CD14-positive monocyte (primary cell): ENCODE data around the gene ACP1. TPM values are rescaled to one million over a fixed set of nuclear protein-coding genes. Genes with fewer than 3 reads are reported as not detected.

Source experiments
- DNase-seq, 3 donors: peaks; one replicate each; pipeline ENCODE4 v3.0.0-alpha.2; 2011 to 2022
- H2AFZ ChIP-seq: 2 replicates; pipeline ENCODE4 v1.6.0; 2012; ENCODE audit warnings: mild to moderate bottlenecking, low read depth, low read length, inconsistent platforms; ENCODE audit not compliant: insufficient read depth, poor library complexity, severe bottlenecking
- H3K27ac ChIP-seq, 2 donors: 1 replicate in 1 of 2; 2 replicates in 1 of 2; pipeline ENCODE4 v1.5.1; 2012 to 2013; ENCODE audit warnings: low read length in 2 of 2, control low read depth in 1 of 2, inconsistent platforms in 1 of 2, low read depth in 1 of 2, mild to moderate bottlenecking in 1 of 2
- H3K27me3 ChIP-seq, 2 donors: one replicate each; pipeline versions ENCODE4 v1.6.0 to v1.6.1; 2011 to 2013; ENCODE audit warnings: low read length in 2 of 2; ENCODE audit not compliant: control insufficient read depth in 2 of 2, insufficient read depth in 2 of 2
- H3K36me3 ChIP-seq, 2 donors: replicated peaks in 1 of 2; 1 replicate in 1 of 2; 2 replicates in 1 of 2; pipeline versions ENCODE4 v1.5.1 to v1.6.1; 2012 to 2013; ENCODE audit warnings: low read length in 2 of 2, control low read depth in 1 of 2, inconsistent platforms in 1 of 2, mild to moderate bottlenecking in 1 of 2; ENCODE audit not compliant: insufficient read depth in 2 of 2, control insufficient read depth in 1 of 2
- H3K4me1 ChIP-seq, 2 donors: 1 replicate in 1 of 2; 2 replicates in 1 of 2; pipeline versions ENCODE4 v1.5.1 to v1.6.1; 2012 to 2013; ENCODE audit warnings: low read length in 2 of 2, control low read depth in 1 of 2, inconsistent platforms in 1 of 2, mild to moderate bottlenecking in 1 of 2, moderate library complexity in 1 of 2; ENCODE audit not compliant: insufficient read depth in 2 of 2, control insufficient read depth in 1 of 2
- H3K4me2 ChIP-seq: replicated peaks from 2 replicates; pipeline ENCODE3; 2012; ENCODE audit warnings: low read length, moderate library complexity, mild to moderate bottlenecking; ENCODE audit not compliant: poor library complexity, severe bottlenecking; ENCODE audit errors: extremely low read depth
- H3K4me3 ChIP-seq, 3 experiments: fragments of 200-600 bp in 1 of 3; sonication (generic) in 1 of 3; replicated peaks in 1 of 3; 1 replicate in 2 of 3; 2 replicates in 1 of 3; pipeline ENCODE4 v1.5.1; 2011 to 2013; ENCODE audit warnings: low read length in 3 of 3, mild to moderate bottlenecking in 3 of 3, control low read depth in 2 of 3, low read depth in 2 of 3, inconsistent platforms in 1 of 3, moderate library complexity in 1 of 3
- H3K79me2 ChIP-seq: 2 replicates; pipeline ENCODE4 v1.6.0; 2012; ENCODE audit warnings: mild to moderate bottlenecking, control low read depth, inconsistent platforms, low read length, moderate library complexity; ENCODE audit not compliant: insufficient read depth
- H3K9ac ChIP-seq: 2 replicates; pipeline ENCODE4 v1.6.0; 2017; ENCODE audit warnings: low read length, mild to moderate bottlenecking; ENCODE audit not compliant: insufficient read depth, poor library complexity, severe bottlenecking
- H3K9me3 ChIP-seq, 2 donors: replicated peaks in 1 of 2; 1 replicate in 1 of 2; 2 replicates in 1 of 2; pipeline versions ENCODE4 v1.5.1 to v1.6.1; 2012 to 2013; ENCODE audit warnings: low read length in 2 of 2, control low read depth in 1 of 2; ENCODE audit not compliant: control insufficient read depth in 1 of 2, insufficient read depth in 1 of 2
- H4K20me1 ChIP-seq: 2 replicates; pipeline ENCODE4 v1.6.0; 2012; ENCODE audit warnings: mild to moderate bottlenecking, low read length, control low read depth, moderate library complexity; ENCODE audit not compliant: insufficient read depth
- H3K27ac Mint-ChIP-seq, 7 donors: one replicate each; pipeline ENCODE4 v1.8.0; 2020; ENCODE audit warnings: mild to moderate bottlenecking in 7 of 7, mixed read lengths in 7 of 7, moderate library complexity in 6 of 7, inconsistent platforms in 2 of 7
- H3K27me3 Mint-ChIP-seq, 3 donors: one replicate each; pipeline ENCODE4 v1.8.0; 2021 to 2022; ENCODE audit warnings: low read depth in 3 of 3, mild to moderate bottlenecking in 3 of 3, mixed read lengths in 3 of 3, moderate library complexity in 3 of 3, inconsistent platforms in 1 of 3
- H3K36me3 Mint-ChIP-seq, 2 donors: one replicate each; pipeline ENCODE4 v1.8.0; 2020; ENCODE audit warnings: mixed read lengths in 2 of 2, inconsistent platforms in 1 of 2, mild to moderate bottlenecking in 1 of 2
- H3K4me1 Mint-ChIP-seq: one replicate; pipeline ENCODE4 v1.8.0; 2020; ENCODE audit warnings: mild to moderate bottlenecking, mixed read lengths
- H3K4me3 Mint-ChIP-seq, 2 donors: one replicate each; pipeline ENCODE4 v1.8.0; 2020; ENCODE audit warnings: mild to moderate bottlenecking in 2 of 2, mixed read lengths in 2 of 2, moderate library complexity in 1 of 2
- H3K9me3 Mint-ChIP-seq, 7 donors: one replicate each; pipeline ENCODE4 v1.8.0; 2020 to 2022; ENCODE audit warnings: mixed read lengths in 7 of 7, mild to moderate bottlenecking in 6 of 7, moderate library complexity in 6 of 7, inconsistent platforms in 2 of 7
- WGBS: methylation state at CpG from one replicate; pipeline ENCODE4 v1.1.5; 2013; ENCODE audit warnings: missing lambda C conversion rate; ENCODE audit not compliant: insufficient coverage; 5-methylcytosine and 5-hydroxymethylcytosine counted together
- intact Hi-C, 2 donors: fragments of 100-400 bp; cut with micrococcal nuclease; formaldehyde crosslinking; loops; one replicate each; pipeline versions ENCODE4 v1.15.0 to v1.15.1; 2023
- polyA plus RNA-seq, 3 donors: library from polyadenylated mRNA; depleted of rRNA in 1 of 3; unstranded in 2 of 3; stranded (reverse) in 1 of 3; fragments of 300-500 nt in 2 of 3; fragments of >200 nt in 1 of 3; fragmentation: Illumina TruSeq in 2 of 3; gene quantifications; 1 replicate in 2 of 3; 2 replicates in 1 of 3; pipeline ENCODE4 v1.2.3, GENCODE V29; 2012 to 2021
- TF ChIP-seq, protein P1 (sequence below): fragments of 200-600 bp; IDR thresholded peaks from one replicate; pipeline ENCODE4 v1.8.0; 2022; ENCODE audit warnings: antibody characterized with exemption, mild to moderate bottlenecking

ACP1 gene
- polyA plus RNA-seq, 3 donors: 51.8 to 77.0 (median 73.2) TPM

- Mint-ChIP-seq H3K9me3 (peaks cover 0 to 4% (median 0%) of the 10 kb centered on the region in 7 donors), H3K4me3 (no peak overlapping the region), H3K36me3 (peaks cover 35 to 38% of the 10 kb centered on the region in 2 donors), H3K27ac (no peak overlapping the region), H3K4me1 (no peaks in the 10 kb centered on the region), H3K27me3 (peaks cover 21 to 39% (median 22%) of the 10 kb centered on the region in 3 donors)
- no peaks in the 10 kb centered on the region for H3K79me2 ChIP-seq
- no peak overlapping the region for H2AFZ ChIP-seq
- TF ChIP-seq, protein P1, sequence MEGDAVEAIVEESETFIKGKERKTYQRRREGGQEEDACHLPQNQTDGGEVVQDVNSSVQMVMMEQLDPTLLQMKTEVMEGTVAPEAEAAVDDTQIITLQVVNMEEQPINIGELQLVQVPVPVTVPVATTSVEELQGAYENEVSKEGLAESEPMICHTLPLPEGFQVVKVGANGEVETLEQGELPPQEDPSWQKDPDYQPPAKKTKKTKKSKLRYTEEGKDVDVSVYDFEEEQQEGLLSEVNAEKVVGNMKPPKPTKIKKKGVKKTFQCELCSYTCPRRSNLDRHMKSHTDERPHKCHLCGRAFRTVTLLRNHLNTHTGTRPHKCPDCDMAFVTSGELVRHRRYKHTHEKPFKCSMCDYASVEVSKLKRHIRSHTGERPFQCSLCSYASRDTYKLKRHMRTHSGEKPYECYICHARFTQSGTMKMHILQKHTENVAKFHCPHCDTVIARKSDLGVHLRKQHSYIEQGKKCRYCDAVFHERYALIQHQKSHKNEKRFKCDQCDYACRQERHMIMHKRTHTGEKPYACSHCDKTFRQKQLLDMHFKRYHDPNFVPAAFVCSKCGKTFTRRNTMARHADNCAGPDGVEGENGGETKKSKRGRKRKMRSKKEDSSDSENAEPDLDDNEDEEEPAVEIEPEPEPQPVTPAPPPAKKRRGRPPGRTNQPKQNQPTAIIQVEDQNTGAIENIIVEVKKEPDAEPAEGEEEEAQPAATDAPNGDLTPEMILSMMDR: no peak
- no peak overlapping the region for H3K4me2 ChIP-seq
- no peak overlapping the region for H3K4me3 ChIP-seq
- H4K20me1 ChIP-seq: no peaks in the 10 kb centered on the region
- intact Hi-C loops: no loop called here
- peaks cover 21 to 32% of the 10 kb centered on the region in 2 donors for H3K27me3 ChIP-seq
- no CpG with 5 or more reads among the region's 4 CpGs for WGBS
- no peak overlapping the region for H3K27ac ChIP-seq
- no peak for DNase-seq
- peaks cover 0 to 2% of the 10 kb centered on the region in 2 donors for H3K4me1 ChIP-seq
- H3K9ac ChIP-seq: no peak overlapping the region
- H3K9me3 ChIP-seq: peaks cover 0 to 9% of the 10 kb centered on the region in 2 donors
- peaks cover 29 to 32% of the 10 kb centered on the region in 2 donors for H3K36me3 ChIP-seq
Measured at GRCh38 chr2:283996-284794, 19.4 kb downstream of the ACP1 start.

- TF ChIP-seq, protein P1: no peak
- H3K4me1 Mint-ChIP-seq: peaks cover 6% of the 10 kb centered on the region
- no peak overlapping the region for H3K4me2 ChIP-seq
- peaks cover 28 to 47% (median 30%) of the 10 kb centered on the region in 3 donors for H3K27me3 Mint-ChIP-seq
- no peak overlapping the region for H3K27ac ChIP-seq
- H4K20me1 ChIP-seq: no peaks in the 10 kb centered on the region
- no peaks in the 10 kb centered on the region for H3K79me2 ChIP-seq
- H3K27me3 ChIP-seq: peaks cover 29 to 40% of the 10 kb centered on the region in 2 donors
- peaks cover 28 to 31% of the 10 kb centered on the region in 2 donors for H3K36me3 Mint-ChIP-seq
- peak overlapping the region in 1 of 2 donors; percentile 21 for H3K4me3 Mint-ChIP-seq
- no peak overlapping the region for H3K27ac Mint-ChIP-seq
- no peak overlapping the region for H2AFZ ChIP-seq
- 93% methylated on average over 10 of the region's 13 CpGs for WGBS
- H3K9me3 Mint-ChIP-seq: peaks cover 0 to 4% (median 0%) of the 10 kb centered on the region in 7 donors
- H3K9ac ChIP-seq: no peak overlapping the region
- no peak for DNase-seq
- no peak overlapping the region for H3K4me3 ChIP-seq
- peaks cover 21 to 24% of the 10 kb centered on the region in 2 donors for H3K36me3 ChIP-seq
- intact Hi-C loops: loop anchor here in 1 of 2 donors (5.0 kb wide), 1 partner anchor 178 kb away; no protein-coding TSS in a partner anchor
- peaks cover 0 to 10% of the 10 kb centered on the region in 2 donors for H3K4me1 ChIP-seq
- peaks cover 0 to 17% of the 10 kb centered on the region in 2 donors for H3K9me3 ChIP-seq
Measured at GRCh38 chr2:284896-285492, 20.2 kb downstream of the ACP1 start.
